PFSK-1 (cell line): Measurements from ENCODE around the gene GALNT10.

Source experiments
- FOXP2 ChIP-seq: optimal IDR thresholded peaks from 2 replicates; pipeline ENCODE3; 2011; ENCODE audit warnings: borderline replicate concordance, control low read depth, inconsistent platforms; ENCODE audit not compliant: insufficient read depth; ENCODE audit errors: extremely low read length, extremely low read depth
- POLR2AphosphoS5 ChIP-seq: IDR thresholded peaks from 2 replicates; pipeline ENCODE4 v1.6.1; 2012; ENCODE audit warnings: low read depth, mild to moderate bottlenecking, control low read depth, low read length, moderate library complexity
- REST ChIP-seq, 2 experiments: IDR thresholded peaks; 2 replicates each; pipeline versions ENCODE4 v1.6.1 to v1.8.0; 2011 to 2012; ENCODE audit warnings: low read depth in 2 of 2, low read length in 2 of 2, control low read depth in 1 of 2, inconsistent platforms in 1 of 2, mild to moderate bottlenecking in 1 of 2, moderate library complexity in 1 of 2; ENCODE audit not compliant: insufficient read depth in 1 of 2
- TAF1 ChIP-seq: IDR thresholded peaks from 2 replicates; pipeline ENCODE4 v1.6.1; 2012; ENCODE audit warnings: low read length, control low read depth, borderline replicate concordance; ENCODE audit not compliant: insufficient read depth

GRCh38 chr5:154273028-154273617 lies 82.6 kb downstream of the GALNT10 start:
- TF ChIP-seq POLR2AphosphoS5 = no peak
- no peak for TF ChIP-seq TAF1
- TF ChIP-seq REST (IDR thresholded peaks at IDR 0.05; ENCODE audit: insufficient read depth in 1 of 2, low read depth in 2 of 2, low read length in 2 of 2) = no peak
- TF ChIP-seq FOXP2 = no peak
